ENCODE data around the gene GYPE.
"Not testable (repeated sequence)": the region's sequence is repeated elsewhere in the genome, so short reads cannot be mapped to it uniquely, and the experiment has no call there.

The GYPE gene

DNA sequence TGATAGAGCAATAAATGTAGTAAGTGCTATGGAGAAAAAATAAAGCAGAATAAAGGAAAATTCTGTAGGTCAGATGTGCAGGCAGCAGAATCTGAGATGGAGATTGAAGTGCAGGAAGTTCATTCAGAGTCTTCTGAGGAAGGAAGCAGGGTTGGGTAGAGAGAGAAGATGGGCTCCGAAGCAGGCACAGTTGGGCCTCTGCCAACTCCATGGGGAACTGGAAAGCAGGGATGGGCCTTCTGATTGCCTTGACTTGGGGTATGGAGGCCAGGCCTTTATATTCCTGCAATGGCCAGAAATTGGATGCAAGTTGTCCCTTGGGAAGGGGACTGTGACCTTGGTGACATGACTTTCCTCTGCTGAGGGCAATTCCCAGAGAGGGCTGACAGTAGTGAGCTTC, 42.6 kb downstream of the GYPE start:
- not testable (repeated sequence) for DNase-seq

DNA sequence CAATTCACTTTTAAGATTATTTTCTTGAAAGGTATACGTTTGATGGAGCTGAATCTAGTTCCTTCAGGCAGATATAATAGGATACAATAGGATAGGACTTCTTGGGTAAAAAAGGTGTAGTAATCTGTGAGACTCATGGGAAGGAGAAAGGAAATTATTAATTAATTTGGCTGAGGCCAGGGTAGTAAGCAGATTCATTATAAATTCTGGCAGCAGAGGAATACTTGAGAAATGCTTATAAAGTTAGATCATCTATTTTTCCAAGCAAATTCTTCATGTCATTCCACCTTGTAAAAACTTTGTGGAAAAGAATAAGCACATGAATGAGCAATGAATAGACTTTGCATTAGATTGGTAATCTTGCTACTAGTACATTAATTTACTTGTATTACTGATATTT, 46.9 kb downstream of the GYPE start:
- no peak for DNase-seq

DNA sequence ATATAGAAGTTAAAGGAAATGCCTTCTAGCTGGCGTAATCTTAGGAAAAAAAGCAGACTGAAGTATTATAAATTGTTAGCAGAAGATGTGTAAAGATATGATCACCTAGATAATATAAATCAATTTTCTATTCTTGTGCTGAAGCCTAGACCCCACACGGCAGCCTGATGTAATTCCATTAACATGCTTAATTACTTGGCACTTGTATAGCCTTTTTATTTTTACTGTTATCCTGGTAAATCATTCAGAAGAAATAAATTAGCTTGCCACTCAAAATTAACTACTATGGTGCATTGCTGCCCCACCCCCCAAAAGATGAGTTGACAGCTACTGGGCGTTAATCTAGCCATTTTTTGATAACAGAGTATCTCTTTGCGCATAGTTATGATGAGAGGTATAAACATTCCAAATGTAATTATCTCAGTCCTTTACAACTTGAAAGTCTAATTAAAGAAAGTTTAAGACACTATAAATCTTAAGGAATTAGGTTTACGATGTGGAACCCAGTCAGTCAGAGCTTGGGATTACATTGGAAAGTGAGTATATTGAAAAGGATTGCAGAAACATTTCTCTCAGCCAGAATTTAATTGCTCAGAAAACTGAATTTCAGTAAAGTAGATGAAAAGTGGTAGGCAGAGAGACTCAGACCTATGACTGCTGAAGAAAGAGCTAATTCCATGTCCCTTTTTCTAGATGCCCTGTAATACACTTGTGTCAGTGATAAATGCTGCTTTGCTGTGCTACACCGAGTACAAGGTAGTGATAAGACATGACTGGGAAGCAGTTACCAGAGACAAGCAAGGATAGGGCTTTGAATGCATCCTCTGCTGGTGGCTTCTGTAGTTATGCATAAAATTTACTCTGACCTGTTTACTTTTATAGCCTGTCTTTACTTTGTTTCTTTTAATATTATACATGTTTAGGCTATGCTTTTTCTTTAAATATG, 47.7 kb downstream of the GYPE start:
- not testable (repeated sequence) for DNase-seq

DNA sequence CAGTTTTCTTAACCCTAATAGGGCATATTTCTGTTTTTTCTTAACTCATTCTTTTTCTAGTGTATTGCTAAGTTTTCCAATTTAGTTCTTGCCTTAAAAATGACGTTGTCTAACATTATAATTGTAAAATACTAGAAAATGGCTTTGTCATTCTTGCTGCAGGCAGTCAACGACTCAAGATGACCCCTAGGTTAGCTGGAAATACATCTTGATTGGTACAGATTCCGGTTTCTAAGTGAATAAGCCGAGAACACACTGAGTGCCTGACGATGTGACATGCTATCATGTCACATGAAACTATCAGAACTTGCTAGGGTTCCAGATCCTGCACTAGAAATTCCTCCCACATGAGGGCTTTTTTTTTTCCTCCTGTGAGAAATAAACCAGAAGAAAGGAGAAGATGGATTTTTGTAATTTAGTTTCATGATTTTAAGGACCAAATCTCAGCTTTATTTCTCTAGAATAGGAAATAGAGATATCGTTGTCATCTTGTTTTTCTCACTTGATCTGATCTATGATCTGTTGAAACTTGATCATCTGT, 49.3 kb downstream of the GYPE start:
- DNase-seq, result not testable (repeated sequence)

DNA sequence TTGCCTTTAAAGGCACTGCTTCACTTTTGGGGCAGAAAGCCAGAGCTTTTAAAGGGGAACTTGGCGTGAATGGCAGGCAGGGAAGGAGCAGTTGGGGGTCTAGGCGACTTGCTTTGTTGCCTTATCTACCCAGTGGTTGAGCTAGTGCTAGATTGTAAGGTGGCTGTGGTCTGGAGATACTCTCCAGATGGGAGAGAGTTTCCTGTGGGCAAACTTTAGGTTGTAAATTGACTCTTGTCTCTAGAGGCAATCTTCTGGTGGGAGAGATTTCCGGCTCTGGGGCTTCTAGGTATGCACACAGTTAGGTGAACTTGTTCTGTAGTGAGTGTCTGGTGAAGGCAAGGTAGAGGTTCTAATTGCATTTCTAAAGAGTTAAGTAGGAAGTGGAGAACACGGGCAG, 50.7 kb downstream of the GYPE start:
- DNase-seq, result not testable (repeated sequence)

DNA sequence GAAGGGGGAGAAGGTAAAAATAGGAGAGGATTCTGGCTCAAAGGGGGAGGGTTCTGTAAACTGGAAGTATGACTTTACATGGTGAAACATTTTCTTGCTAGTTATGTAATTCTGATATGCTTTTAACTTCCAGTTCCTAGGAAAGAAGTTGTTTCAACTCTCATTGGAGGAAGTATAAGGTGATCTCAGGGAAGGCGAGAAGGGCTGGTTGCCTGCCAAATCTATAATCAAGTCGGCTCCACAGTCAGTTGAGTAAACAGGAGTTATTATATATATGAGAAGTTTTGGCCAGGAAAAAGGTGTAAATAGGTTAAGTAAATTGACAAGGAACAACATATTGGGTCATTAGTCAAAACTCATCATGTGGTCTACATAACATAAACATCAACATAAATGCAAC, 56.1 kb downstream of the GYPE start:
- DNase-seq, result not testable (repeated sequence)

DNA sequence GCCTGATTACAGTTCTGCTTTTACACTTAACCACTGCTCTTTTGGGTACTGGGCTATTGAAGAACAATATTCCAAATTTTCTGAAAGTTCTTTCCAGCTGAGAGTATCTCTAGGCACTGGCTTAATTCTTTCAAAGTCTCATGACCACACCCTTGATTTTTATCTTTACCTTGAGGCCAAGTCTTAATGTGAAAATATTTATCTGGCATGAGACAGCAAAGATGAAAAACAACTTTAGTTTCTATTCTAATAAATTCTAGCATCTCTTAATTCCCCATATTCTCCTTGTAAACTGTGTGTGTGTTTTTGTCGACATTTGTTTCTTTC, 61.9 kb downstream of the GYPE start:
- DNase-seq, result not testable (repeated sequence)

DNA sequence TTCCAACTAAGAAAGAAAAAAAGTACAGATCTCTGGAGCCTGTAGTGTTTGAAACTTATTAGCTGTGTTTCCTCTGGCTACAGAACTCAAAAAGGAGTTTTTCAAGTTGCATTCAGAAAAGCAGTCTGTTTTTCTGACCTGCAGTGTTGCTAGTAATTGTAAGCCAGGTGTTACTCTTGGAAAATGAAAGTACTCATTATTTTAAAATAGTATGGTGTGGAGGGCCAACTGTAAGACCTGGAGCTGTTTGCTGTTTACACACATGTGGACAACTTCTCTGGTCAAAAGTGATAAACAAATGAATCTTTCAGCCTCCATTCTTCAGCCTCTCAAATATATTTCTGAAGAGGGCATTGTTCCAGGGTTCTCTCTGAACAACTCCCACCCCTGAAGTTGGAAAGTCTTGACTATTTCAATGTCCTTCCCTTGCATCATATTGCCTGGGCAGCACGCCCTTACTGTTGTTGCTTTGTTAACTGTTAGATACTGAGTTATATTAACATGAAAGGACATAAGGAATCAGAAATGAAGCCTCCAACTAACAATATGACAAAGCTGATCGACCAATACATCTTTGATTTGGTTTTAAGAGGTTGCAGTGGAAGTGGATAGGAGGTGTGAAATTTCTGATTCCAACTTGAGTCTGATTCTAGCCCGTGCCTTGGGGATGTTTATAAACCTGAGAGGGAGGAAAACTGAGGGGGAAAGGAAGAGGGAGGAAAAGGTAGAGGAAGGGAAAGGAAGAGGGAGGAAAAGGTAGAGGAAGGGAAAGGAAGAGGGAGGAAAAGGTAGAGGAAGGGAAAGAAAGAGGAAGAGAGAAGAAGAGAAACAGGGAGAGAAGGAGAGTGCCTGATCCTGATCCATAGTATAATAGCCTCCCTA, 62.5 kb downstream of the GYPE start:
- DNase-seq, result not testable (repeated sequence)

DNA sequence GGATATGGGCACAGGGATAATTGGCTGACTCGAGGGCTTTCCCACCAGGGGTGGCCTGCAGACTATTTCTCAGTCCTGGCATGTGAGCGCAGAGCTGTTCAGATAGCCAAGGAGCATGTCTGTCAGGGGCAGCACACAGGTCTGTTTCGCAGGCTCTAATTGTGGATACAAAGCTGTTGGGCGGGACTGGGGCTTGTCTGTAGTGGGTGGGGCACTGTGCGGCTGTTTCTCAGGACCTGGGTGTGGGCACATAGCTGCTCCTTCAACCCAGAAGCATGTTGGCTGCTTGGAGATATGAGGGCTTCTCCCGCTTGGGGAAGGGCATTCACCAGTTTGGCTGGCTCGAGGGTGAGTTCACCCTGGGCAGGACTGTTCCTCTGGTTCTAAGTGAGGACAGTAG, 65.9 kb downstream of the GYPE start:
- DNase-seq, result not testable (repeated sequence)

DNA sequence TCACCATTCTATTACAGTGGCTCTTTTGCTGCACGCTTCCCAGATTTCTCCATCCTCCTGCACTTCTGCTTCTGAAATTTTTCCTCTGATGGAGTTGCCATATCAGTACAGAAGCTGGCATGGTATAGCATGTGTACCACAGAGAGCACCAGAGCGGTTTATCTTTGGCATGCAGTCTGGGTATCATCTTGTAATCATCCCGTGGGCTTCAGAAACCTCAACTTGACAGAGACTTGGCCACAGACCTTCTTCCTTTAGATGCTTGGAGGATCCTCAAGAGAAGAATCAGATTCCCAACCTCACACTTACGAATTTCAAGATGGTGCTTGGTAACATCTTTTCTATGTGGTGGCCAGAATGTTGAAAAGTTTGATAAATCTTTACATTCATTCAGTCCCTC, 71.2 kb downstream of the GYPE start:
- DNase-seq, result not testable (repeated sequence)

DNA sequence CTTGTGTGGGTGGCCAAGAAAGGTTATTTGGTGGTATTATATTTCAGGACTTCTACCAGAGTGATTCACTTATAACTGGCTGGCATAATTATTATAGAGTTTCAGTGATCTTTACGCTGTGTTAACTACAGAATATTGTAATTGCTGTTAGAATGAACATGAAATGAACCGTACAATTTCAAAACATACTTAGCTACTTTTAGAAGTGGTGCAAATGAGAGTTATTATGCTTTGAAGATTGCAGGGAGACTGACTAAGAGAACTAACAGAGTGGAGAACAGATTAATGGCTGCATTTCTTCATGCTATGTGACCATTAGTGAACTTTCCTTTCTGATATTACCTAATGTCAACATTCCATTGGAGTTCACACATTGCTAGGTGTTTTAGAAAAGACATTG, 71.7 kb downstream of the GYPE start:
- DNase-seq, result not testable (repeated sequence)

DNA sequence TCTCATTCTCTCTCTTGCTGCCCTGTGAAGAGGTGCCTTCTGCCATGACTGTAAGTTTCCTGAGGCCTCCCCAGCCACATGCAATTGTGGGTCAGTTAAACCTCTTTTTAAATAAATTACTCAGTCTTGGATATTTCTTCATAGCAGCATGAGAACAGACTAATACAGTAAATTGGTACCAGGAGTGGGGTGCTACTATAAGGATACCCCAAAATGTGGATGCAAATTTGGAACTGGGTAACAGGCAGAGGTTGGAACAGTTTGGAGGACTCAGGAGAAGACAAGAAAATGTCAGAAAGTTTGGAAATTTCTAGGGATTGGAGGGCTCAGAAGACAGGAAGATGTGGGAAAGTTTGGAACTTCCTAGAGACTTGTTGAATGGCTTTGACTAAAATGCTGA, 74.8 kb downstream of the GYPE start:
- not testable (repeated sequence) for DNase-seq

DNA sequence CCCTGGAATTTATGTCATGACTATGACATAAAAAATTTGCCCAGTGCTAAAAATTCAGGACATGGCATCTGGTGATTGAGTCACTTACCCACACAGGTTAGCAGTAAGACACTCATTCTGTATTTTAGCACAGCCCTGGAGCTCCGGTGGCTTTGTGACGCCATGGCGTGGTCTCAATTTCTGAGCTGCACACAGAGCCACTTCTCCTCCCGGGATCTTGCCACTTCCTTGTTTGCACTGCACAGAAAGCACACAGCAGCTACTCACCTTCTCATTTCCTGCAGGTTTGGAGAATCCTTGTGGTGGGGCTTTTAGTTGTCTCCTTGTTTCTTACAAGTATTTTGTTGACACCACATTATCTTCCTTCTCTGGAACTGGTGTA, 76.1 kb downstream of the GYPE start:
- not testable (repeated sequence) for DNase-seq

Data from NCI-H1694 (cell line).